ENCODE measurements around the gene LIN7B. TPM values are rescaled to one million over a fixed set of nuclear protein-coding genes. Genes with fewer than 3 reads are reported as not detected.
A peak's percentile ranks its signal among the peaks of the same experiment; 100 is the strongest.

Gene LIN7B
- total and polyA plus RNA-seq, 2 of the 13 experiments (the other 11 are each of a cell fraction or from before 2014, with no cell fraction given), result 5.3 to 7.6 TPM

- TF ChIP-seq NFRKB (IDR thresholded peaks at IDR 0.05) (no peak), GMEB2 (CRISPR knock-in tag; IDR thresholded peaks at IDR 0.05; ENCODE audit: low read depth) (no peak), ZUFSP (CRISPR knock-in tag; IDR thresholded peaks at IDR 0.05; ENCODE audit: borderline replicate concordance) (no peak), CC2D1A (CRISPR knock-in tag; IDR thresholded peaks at IDR 0.05) (peak; percentile 99), TSC22D2 (CRISPR knock-in tag; IDR thresholded peaks at IDR 0.05; ENCODE audit: borderline replicate concordance) (peak; percentile 98), IRF2 (CRISPR knock-in tag; IDR thresholded peaks at IDR 0.05) (peak; percentile 86), ZHX2 (IDR thresholded peaks at IDR 0.05; ENCODE audit: low read depth) (peak; percentile 71), ZHX2 (CRISPR knock-in tag; IDR thresholded peaks at IDR 0.05; ENCODE audit: borderline replicate concordance) (peak; percentile 97), ZNF616 (CRISPR knock-in tag; IDR thresholded peaks at IDR 0.05; ENCODE audit: low read depth) (peak; percentile 99), ZKSCAN5 (CRISPR knock-in tag; IDR thresholded peaks at IDR 0.05) (no peak), KDM5A (IDR thresholded peaks at IDR 0.05; ENCODE audit: borderline replicate concordance, low read length) (no peak), ZC3H13 (CRISPR knock-in tag; IDR thresholded peaks at IDR 0.05) (peak; percentile 99), TCF7 (IDR thresholded peaks at IDR 0.05; ENCODE audit: low read depth) (no peak), MTA1 (CRISPR knock-in tag; IDR thresholded peaks at IDR 0.05; ENCODE audit: borderline replicate concordance) (peak; percentile 91; the same call in 1 of the 2 replicates), HNF1B (CRISPR knock-in tag; IDR thresholded peaks at IDR 0.05) (peak; percentile 83; the same call in 1 of the 2 replicates), KMT2A (CRISPR knock-in tag; IDR thresholded peaks at IDR 0.05) (peak; percentile 74; the same call in 1 of the 2 replicates), RARA (CRISPR knock-in tag; IDR thresholded peaks at IDR 0.05) (peak; percentile 76)
Measured at GRCh38 chr19:49127674-49128544, 13.7 kb downstream of the LIN7B start (continued).

All from HepG2 (cell line).